Endothelial cell of umbilical vein (primary cell): ENCODE data around the gene CD55. TPM values are rescaled to one million over a fixed set of nuclear protein-coding genes. Genes with fewer than 3 reads are reported as not detected.
A peak's percentile ranks its signal among the peaks of the same experiment; 100 is the strongest.

Experiments
- BruUV-seq: library from RNA; stranded (reverse); fragments of 400-500 nt; replicated peaks from 2 replicates; lab custom pipeline; 2021; lab: Mats Ljungman, UMichigan
- CTCF ChIA-PET: fragments of 300-600, 350-600 bp; sonication (Branson Sonifier 250); formaldehyde crosslinking; loops from one replicate; lab custom pipeline; 2021; ENCODE audit warnings: antibody characterized with exemption, inconsistent platforms; lab: Charles Lee
- POLR2A ChIA-PET: fragments of 300-600, 350-600 bp; sonication (Branson Sonifier 250); formaldehyde crosslinking; loops from one replicate; lab custom pipeline; 2021; ENCODE audit warnings: antibody characterized with exemption, inconsistent platforms; lab: Charles Lee
- DNase-seq: peaks from one replicate; pipeline ENCODE4 v3.0.0-alpha.2; 2011; ENCODE audit warnings: low read depth, low spot score
- FAIRE-seq: peaks from 2 replicates; lab custom pipeline; 2011; peaks lifted over from hg19 to GRCh38; lab: Jason Lieb, UNC
- H2AFZ ChIP-seq: 2 replicates; pipeline ENCODE4 v1.6.0; 2012; ENCODE audit warnings: low read depth, low read length, control low read depth, inconsistent platforms
- H3K27ac ChIP-seq: 2 replicates; pipeline ENCODE4 v1.5.1; 2011; ENCODE audit warnings: low read depth, mild to moderate bottlenecking, control low read depth, low read length, moderate library complexity; ENCODE audit not compliant: insufficient read depth
- H3K27me3 ChIP-seq, 2 experiments: 2 replicates each; pipeline versions ENCODE4 v1.6.0 to v1.6.1; 2011; ENCODE audit warnings: low read length in 2 of 2, mixed read lengths in 1 of 2; ENCODE audit not compliant: control insufficient read depth in 2 of 2, insufficient read depth in 2 of 2
- H3K36me3 ChIP-seq, 2 experiments: 2 replicates in 1 of 2; 3 replicates in 1 of 2; pipeline ENCODE4 v1.5.1; 2011; ENCODE audit warnings: low read length in 2 of 2, mild to moderate bottlenecking in 1 of 2, moderate library complexity in 1 of 2; ENCODE audit not compliant: control insufficient read depth in 2 of 2, insufficient read depth in 2 of 2; ENCODE audit errors: extremely low read depth in 1 of 2
- H3K4me1 ChIP-seq: 3 replicates; pipeline ENCODE4 v1.5.1; 2011; ENCODE audit warnings: mild to moderate bottlenecking, low read length; ENCODE audit not compliant: control insufficient read depth, insufficient read depth; ENCODE audit errors: extremely low read depth
- H3K4me2 ChIP-seq: 2 replicates; pipeline ENCODE4 v1.6.1; 2011; ENCODE audit warnings: low read length, control low read depth, mixed read lengths; ENCODE audit not compliant: insufficient read depth
- H3K4me3 ChIP-seq, 3 experiments: fragments of 200-600 bp in 1 of 3; sonication (generic), shearing (Covaris generic) in 1 of 3; replicated peaks in 1 of 3; 2 replicates each; pipeline ENCODE4 v1.5.1; 2011 to 2016; ENCODE audit warnings: control low read depth in 3 of 3, low read length in 3 of 3, mild to moderate bottlenecking in 2 of 3, inconsistent platforms in 1 of 3, low read depth in 1 of 3, moderate library complexity in 1 of 3; ENCODE audit not compliant: insufficient read depth in 1 of 3
- H3K79me2 ChIP-seq: 2 replicates; pipeline ENCODE4 v1.6.0; 2012; ENCODE audit warnings: low read length, inconsistent platforms; ENCODE audit not compliant: control insufficient read depth, insufficient read depth
- H3K9ac ChIP-seq: replicated peaks from 2 replicates; pipeline ENCODE3; 2011; ENCODE audit warnings: low read length, control low read depth; ENCODE audit not compliant: insufficient read depth; ENCODE audit errors: extremely low read depth
- H3K9me1 ChIP-seq: replicated peaks from 3 replicates; pipeline ENCODE4 v1.6.0; 2011; ENCODE audit warnings: mild to moderate bottlenecking, low read length; ENCODE audit not compliant: control insufficient read depth, insufficient read depth; ENCODE audit errors: extremely low read depth
- H3K9me3 ChIP-seq: replicated peaks from 2 replicates; pipeline ENCODE4 v1.5.1; 2012; ENCODE audit warnings: low read length, inconsistent platforms; ENCODE audit not compliant: control insufficient read depth, insufficient read depth
- H4K20me1 ChIP-seq: replicated peaks from 2 replicates; pipeline ENCODE3; 2011; ENCODE audit warnings: mild to moderate bottlenecking, low read length; ENCODE audit not compliant: control insufficient read depth, insufficient read depth; ENCODE audit errors: extremely low read depth
- CTCF ChIP-seq, 2 donors: IDR thresholded peaks; 1 replicate in 1 of 2; 2 replicates in 1 of 2; pipeline ENCODE4 v1.5.1; 2011; ENCODE audit warnings: low read length in 2 of 2, mild to moderate bottlenecking in 2 of 2, moderate library complexity in 2 of 2, control low read depth in 1 of 2, inconsistent platforms in 1 of 2, low read depth in 1 of 2; ENCODE audit not compliant: insufficient read depth in 1 of 2; ENCODE audit errors: extremely low read depth in 1 of 2
- EZH2 ChIP-seq: IDR thresholded peaks from 2 replicates; pipeline ENCODE4 v1.6.1; 2012; ENCODE audit warnings: borderline replicate concordance, low read depth, mild to moderate bottlenecking, moderate library complexity, low read length, inconsistent platforms; ENCODE audit not compliant: severe bottlenecking
- FOS ChIP-seq: IDR thresholded peaks from 2 replicates; pipeline ENCODE4 v1.6.1; 2011; ENCODE audit warnings: mild to moderate bottlenecking, low read length, moderate library complexity, borderline replicate concordance; ENCODE audit not compliant: insufficient read depth
- GATA2 ChIP-seq: IDR thresholded peaks from 2 replicates; pipeline ENCODE4 v1.7.0; 2011; ENCODE audit warnings: low read depth, mild to moderate bottlenecking, moderate library complexity, mixed read lengths, low read length; ENCODE audit not compliant: insufficient read length, insufficient read depth
- JUN ChIP-seq: IDR thresholded peaks from 2 replicates; pipeline ENCODE4 v1.6.1; 2011; ENCODE audit warnings: borderline replicate concordance, low read depth; ENCODE audit not compliant: insufficient read length, insufficient read depth
- MAX ChIP-seq: IDR thresholded peaks from 2 replicates; pipeline ENCODE4 v1.6.1; 2011; ENCODE audit not compliant: insufficient read depth, insufficient read length
- MYC ChIP-seq: IDR thresholded peaks from one replicate; pipeline ENCODE4 v1.6.1; 2011; ENCODE audit warnings: mild to moderate bottlenecking, low read depth, low read length
- POLR2A ChIP-seq: IDR thresholded peaks from 2 replicates; pipeline ENCODE4 v1.6.1; 2012; ENCODE audit warnings: low read depth, mild to moderate bottlenecking, control low read depth, low read length
- POLR2AphosphoS5 ChIP-seq: IDR thresholded peaks from 2 replicates; pipeline ENCODE4 v1.6.1; 2012; ENCODE audit warnings: low read depth, mild to moderate bottlenecking, control low read depth, low read length, moderate library complexity; ENCODE audit not compliant: insufficient read depth
- dilution Hi-C: fragments of 300-500 bp; cut with MboI; formaldehyde crosslinking; loops from one replicate; pipeline ENCODE4 v1.15.0; 2019; ENCODE audit warnings: low sequenced_read_pairs; ENCODE audit not compliant: extremely low pct_ligation_motif_present
- intact Hi-C: fragments of 100-400 bp; cut with micrococcal nuclease; formaldehyde crosslinking; loops from one replicate; pipeline ENCODE4 v1.10.0; 2022
- polyA plus RNA-seq, 4 experiments: library from polyadenylated mRNA; depleted of rRNA in 3 of 4; stranded (reverse) in 3 of 4; unstranded in 1 of 4; fragments of >200 nt; gene quantifications; 2 replicates each; pipeline versions ENCODE4 v1.2.1 to v1.2.3, GENCODE V29; 2011 to 2012; ENCODE audit warnings: missing spikeins in 1 of 4
- total RNA-seq: library from RNA; stranded (reverse); gene quantifications from 2 replicates; pipeline ENCODE4 v1.2.3, GENCODE V29; 2021

CD55 gene
- total and polyA plus RNA-seq, 2 donors (not counting 3 experiments of a cell fraction or from before 2014, with no cell fraction given): 111 to 179 TPM

- no peaks in the 10 kb centered on the region for H4K20me1 ChIP-seq
- no peak for DNase-seq
- BruUV-seq: no TSS peak
- H3K27ac ChIP-seq: no peak overlapping the region
- no peak overlapping the region for H3K9ac ChIP-seq
- no peaks in the 10 kb centered on the region for H3K36me3 ChIP-seq
- intact Hi-C loops: no loop called here
- H3K79me2 ChIP-seq: no peaks in the 10 kb centered on the region
- no peak overlapping the region for H2AFZ ChIP-seq
- peaks cover 0 to 3% of the 10 kb centered on the region in 2 experiments for H3K27me3 ChIP-seq
- H3K4me1 ChIP-seq: peaks cover 5% of the 10 kb centered on the region
- H3K4me3 ChIP-seq: no peak overlapping the region
- H3K9me1 ChIP-seq: no peaks in the 10 kb centered on the region
- TF ChIP-seq GATA2: no peak
- TF ChIP-seq EZH2: no peak
- no peak for TF ChIP-seq POLR2A
- no peak for TF ChIP-seq MYC
- no peak for TF ChIP-seq JUN
- ChIA-PET CTCF (interaction anchor here (0.9 to 2.8 kb wide), 8 partner anchors 12 to 327 kb away, joined by 3 to 19 read pairs (median 4); partner anchors contain the start of gene CD55), POLR2A (no interaction called here)
- H3K9me3 ChIP-seq: no peaks in the 10 kb centered on the region
- dilution Hi-C loops: no loop called here
- FAIRE-seq: no peak
- H3K4me2 ChIP-seq: no peak overlapping the region
Observed at GRCh38 chr1:207401578-207401977, 80.1 kb downstream of the CD55 start.

GRCh38 chr1:207402744-207403143 is 81.3 kb downstream of the CD55 start:
- H3K9me3 ChIP-seq: no peaks in the 10 kb centered on the region
- CTCF ChIA-PET: interaction anchor here (0.7 to 2.8 kb wide), 6 partner anchors 9 to 319 kb away, joined by 3 to 19 read pairs (median 5); partner anchors contain the start of gene CD55

More at GRCh38 chr1:207402744-207403143, 81.3 kb downstream of the CD55 start:
- Histone ChIP-seq H3K9ac (no peak overlapping the region), H4K20me1 (no peaks in the 10 kb centered on the region), H3K4me3 (no peak overlapping the region), H3K27ac (no peak overlapping the region), H2AFZ (no peak overlapping the region), H3K36me3 (no peaks in the 10 kb centered on the region), H3K9me1 (no peaks in the 10 kb centered on the region), H3K27me3 (peaks cover 0 to 4% of the 10 kb centered on the region in 2 experiments), H3K79me2 (no peaks in the 10 kb centered on the region), H3K4me2 (no peak overlapping the region), H3K4me1 (peaks cover 5% of the 10 kb centered on the region)
- dilution Hi-C loops: no loop called here
- FAIRE-seq: no peak
- peak; percentile 72 for DNase-seq
- no TSS peak for BruUV-seq
- POLR2A ChIA-PET: interaction anchor here (0.9 kb wide), 1 partner anchor 9 kb away, joined by 4 read pairs; no protein-coding TSS in a partner anchor
- intact Hi-C loops: no loop called here
- TF ChIP-seq POLR2A (no peak), MYC (no peak), MAX (no peak), GATA2 (no peak), FOS (no peak), POLR2AphosphoS5 (no peak), CTCF (IDR thresholded peaks at IDR 0.05; ENCODE audit: extremely low read depth in 1 of 2, insufficient read depth in 1 of 2, low read depth in 1 of 2, low read length in 2 of 2) (no peak), JUN (no peak), EZH2 (no peak)
